Stimulated activated CD8-positive, alpha-beta memory T cell treated with anti-CD3 and anti-CD28 coated beads, Interleukin-7, amount 100 ng/mL, for 48 hours (primary cell): Measurements from ENCODE around the gene KTI12.
"Not testable (repeated sequence)": the region's sequence is repeated elsewhere in the genome, so short reads cannot be mapped to it uniquely, and the experiment has no call there.

Experiments
- DNase-seq, 2 donors: peaks; one replicate each; pipeline ENCODE4 v3.0.0-alpha.2; 2020; ENCODE audit warnings: low read depth in 1 of 2; ENCODE audit errors: extremely low read depth in 1 of 2

Gene KTI12

DNA sequence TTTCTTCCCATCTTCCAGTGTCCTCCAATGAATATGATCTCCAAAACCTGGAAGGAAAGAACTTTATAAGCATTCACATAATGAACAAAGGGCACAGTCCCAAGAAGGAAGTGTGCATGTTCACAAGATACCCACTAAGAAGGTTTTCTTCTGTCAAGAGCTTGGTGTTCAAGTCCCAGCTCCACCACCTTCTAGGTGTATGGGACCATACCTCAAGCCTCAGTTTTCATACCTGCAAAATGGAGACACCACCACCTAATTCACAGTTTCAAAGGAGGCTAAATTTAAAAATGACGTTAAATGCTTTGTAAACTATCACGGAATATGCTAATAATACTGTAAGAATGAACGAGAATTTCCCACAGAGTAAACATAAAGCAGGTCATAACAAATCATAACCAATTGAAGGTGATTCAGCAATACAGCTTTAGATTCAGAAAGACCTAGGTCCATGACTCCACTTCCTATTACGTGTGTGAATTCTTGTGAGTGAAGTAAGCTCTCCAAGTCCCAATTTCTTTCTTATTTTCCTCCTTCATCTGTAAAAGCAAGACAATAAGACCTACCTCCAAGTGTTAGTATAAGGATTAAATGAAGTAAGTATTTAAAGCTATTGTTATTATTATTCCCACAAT, 8.1 kb upstream of the KTI12 start:
- no peak for DNase-seq

DNA sequence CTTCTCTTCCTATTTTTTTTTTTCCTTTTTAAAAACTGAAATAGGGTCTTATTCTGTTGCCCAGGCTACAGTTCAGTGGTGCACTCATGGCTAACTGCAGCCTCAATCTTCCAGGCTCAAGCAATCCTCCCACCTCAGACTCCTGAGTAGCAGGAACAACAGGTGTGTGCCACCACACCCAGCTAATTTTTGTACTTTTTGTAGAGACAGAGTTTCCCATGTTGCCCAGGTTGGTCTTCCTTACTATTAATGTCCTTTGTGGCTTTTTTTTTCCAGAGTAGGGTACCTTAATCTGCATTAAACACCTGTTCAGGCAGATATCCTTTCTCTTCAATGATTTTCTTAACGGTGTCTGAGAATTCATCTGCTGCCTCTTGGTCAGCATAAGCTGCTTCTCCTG, 4.3 kb upstream of the KTI12 start:
- DNase-seq: no peak

GRCh38 chr1:52037402-52037814, 3.8 kb upstream of the KTI12 start:
- DNase-seq: no peak

- no peak for DNase-seq
Measured at GRCh38 chr1:52034050-52034384, 407 bp upstream of the KTI12 start.

DNA sequence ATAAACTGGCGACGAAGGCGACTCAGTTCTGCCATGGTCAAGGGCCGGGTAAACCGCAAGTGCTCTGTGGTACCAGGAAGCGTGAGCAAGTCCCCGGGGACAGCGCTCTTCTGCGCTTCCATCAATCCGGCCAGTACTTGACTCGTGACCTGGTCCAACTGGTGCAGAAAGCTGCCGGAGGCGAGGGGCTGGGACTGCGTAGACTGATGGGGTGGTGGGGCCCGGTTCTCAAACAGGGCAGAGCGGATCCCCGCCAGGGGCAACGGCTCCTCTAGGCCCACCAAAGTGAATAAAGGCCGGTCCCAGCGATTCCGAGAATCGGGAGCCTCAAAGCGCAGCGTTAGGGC, 852 bp downstream of the KTI12 start:
- no peak for DNase-seq

GRCh38 chr1:52032124-52032784, 1.4 kb downstream of the KTI12 start:
- DNase-seq: no peak

GRCh38 chr1:52028839-52029238, 4.8 kb downstream of the KTI12 start:
- not testable (repeated sequence) for DNase-seq

- DNase-seq: no peak
Measured at GRCh38 chr1:52028328-52028727, 5.3 kb downstream of the KTI12 start.

- DNase-seq: no peak
Measured at GRCh38 chr1:52026278-52026677, 7.3 kb downstream of the KTI12 start.

DNA sequence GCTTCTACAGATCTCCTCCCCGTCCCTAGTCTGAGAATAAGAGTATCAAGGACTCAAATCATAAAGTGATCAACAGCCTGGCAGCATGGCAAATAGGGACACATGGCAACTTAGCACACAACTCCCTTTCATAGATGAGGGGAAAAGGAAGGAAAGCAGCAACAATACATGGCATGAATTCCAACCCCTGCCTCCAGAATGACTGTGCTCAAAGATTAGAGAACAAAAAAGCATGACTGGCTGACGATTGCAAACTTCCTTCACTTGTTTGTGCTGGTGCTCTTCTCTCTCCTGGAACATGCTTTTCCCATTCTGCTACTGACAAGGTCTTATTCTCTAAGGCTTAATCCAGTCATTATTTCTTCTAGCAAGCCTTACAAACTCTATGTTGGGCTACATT, 11.5 kb downstream of the KTI12 start:
- no peak for DNase-seq

DNA sequence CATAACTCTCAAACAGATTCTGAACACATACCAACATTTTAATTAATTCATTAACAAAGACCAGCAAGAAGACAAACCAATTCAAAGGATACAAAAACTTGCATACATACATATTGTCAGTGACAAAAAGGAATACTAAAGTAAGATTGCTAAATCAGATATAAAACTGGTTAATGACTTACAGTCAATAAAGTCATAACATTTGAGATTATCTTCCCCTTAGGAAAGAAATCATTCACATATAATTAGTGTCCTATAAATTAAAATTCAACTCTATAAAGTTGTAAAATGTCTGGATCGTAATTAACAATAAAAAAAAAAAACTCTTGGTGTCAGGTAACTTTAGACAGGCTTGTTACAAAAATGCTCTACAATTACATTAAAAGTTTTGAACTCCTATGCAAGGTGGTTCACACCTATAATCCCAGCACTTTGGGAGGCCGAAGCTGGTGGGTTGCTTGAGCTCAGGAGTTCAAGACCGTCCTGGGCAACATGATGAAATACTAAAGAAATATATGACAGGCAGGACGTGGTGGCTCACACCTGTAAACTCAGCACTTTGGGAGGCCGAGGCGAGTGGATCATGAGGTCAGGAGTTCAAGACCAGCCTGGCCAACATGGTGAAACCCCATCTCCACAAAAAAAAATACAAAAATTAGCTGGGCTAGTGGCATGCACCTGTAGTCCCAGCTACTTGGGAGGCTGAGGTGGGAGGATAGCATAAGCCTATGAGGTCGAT, 25.4 kb downstream of the KTI12 start:
- no peak for DNase-seq

DNA sequence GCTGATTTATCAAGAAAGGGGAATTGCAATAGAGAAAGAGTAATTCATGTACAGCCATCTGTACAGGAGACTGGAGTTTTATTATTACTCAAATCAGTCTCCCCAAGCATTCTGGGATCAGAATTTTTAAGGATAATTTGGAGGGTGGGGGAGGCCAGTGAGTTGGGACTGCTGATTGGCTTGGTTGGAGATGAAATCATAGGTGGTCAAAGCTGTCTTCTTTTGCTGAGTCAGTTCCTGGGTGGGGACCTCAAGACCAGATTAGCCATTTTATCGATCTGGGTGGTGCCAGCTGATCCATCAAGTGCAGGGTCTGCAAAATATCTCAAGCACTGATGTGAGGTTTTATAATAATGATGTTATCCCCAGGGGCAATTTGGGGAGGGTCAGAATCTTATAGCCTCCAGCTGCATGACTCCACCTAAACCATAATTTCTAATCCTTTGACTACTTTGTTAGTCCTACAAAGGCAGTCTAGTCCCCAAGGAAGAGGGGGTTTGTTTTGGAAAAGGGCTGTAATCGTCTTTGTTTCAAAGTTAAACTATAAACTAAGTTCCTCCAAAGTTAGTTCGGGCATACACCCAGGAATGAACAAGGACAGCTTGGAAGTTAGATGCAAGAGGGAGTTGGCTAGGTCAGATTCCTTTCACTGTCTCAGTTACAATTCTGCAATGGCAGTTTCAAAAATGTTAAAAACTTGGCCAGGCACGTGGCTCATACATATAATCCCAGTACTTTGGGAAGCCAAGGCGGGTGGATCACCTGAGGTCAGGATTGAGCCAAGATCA, 26.2 kb downstream of the KTI12 start:
- DNase-seq: no peak

DNA sequence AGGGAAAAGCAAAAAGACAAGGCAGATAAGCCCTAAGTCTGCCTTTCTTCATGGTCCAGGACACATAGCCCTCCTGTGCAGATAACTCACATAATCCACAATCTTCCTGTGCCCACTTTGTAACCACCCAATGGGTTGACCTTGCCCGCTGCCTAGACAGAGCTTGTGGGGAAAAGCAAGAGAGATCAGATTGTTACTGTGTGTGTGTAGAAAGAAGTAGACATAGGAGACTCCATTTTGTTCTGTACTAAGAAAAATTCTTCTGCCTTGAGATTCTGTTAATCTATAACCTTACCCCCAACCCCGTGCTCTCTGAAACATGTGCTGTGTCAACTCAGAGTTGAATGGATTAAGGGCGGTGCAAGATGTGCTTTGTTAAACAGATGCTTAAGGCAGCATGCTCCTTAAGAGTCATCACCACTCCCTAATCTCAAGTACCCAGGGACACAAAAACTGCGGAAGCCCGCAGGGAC, 27.5 kb downstream of the KTI12 start:
- DNase-seq: not testable (repeated sequence)

DNA sequence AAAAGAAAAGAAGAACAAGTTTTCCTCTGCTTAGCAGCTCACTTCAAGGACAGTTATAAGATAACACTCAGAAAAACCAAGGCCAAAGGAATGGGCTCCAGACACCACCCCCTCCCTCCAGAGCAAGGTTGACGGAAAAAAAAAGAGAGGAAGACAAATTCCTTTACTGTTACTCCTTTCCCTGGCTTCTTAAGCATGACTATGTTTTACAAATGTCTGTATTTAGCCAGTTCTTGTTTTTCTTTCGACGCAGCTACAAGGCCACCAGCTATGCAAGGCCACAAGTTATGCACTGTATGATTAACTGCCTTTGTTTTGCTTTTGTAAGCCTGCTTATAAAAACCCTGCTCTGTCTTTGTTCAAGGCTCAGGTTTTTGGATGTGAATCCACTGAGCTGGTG, 28.1 kb downstream of the KTI12 start:
- not testable (repeated sequence) for DNase-seq

DNA sequence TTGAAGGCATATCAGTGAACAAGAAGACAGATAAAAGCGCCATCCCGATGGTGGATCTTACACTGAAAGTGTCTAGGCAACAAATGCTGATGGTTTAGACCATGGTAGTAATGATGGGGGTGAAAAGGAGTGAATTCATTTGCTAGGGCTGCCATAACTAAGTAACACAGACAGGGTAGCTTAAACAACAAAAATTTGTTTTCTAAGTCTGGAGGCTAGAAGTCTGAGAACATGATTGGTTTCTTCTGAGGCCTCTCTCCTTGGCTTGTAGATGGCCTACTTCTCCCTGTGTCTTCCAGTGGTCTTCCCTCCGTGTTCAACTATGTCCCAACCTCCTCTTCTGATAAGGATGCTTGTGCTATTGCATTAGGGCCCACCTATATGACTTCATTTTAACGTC, 29.7 kb downstream of the KTI12 start:
- no peak for DNase-seq

DNA sequence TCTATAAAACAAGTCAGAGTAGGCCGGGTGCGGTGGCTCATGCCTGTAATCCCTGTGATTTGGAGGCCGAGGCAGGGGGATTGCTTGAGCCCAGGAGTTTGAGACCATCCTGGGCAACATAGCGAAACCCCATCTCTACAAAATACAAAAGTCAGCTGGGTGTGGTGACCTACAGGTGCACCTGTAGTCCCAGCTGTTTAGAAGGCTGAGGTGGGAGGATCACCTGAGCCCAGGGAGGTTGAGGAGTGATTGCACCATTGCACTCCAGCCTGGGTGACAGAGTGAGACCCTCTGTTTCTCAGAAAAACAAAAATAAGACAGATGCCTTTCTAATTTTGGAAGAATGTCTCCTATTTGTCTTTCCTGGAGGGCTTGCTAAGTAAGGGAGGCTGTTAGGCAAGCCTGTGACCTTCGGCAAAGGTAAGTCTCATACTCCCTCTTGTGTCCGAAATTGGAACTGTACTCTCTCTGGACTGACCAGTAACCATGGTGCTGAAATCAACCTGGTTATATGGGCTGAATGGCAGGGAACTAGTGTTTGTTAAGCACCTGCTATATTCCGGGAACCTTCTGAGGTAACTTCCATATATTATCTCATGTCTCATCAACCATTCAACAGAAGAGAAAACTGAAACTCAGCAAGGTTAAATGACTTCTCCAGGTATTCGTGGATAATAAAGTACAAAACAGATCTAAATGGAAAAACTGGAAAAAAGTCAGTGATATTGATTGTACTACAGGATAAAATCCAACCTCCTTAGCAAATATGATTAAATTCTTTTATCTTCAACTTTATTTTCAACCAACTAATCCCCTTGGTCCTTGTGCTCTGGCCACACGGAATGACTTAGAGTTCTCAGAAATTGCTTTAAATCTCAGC, 31.3 kb downstream of the KTI12 start:
- no peak for DNase-seq

DNA sequence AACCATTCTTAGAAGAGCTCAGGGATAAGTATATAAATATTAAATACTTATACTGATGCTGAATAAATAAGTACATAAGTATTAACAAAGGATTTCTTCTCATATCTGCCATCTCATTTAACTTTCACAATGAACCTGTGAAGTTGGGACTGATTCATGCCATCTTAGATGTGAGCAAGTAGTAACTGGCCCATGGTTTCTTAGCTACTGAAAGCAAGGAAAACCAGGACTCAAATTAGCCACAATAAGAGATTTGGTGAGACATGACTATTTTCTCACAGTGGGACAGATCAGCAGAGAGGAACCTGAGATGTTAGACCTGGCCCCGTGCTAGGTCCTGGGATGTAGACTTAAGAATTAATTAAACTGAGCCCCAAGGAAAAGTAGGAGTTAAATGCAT, 34.9 kb downstream of the KTI12 start:
- DNase-seq: no peak

DNA sequence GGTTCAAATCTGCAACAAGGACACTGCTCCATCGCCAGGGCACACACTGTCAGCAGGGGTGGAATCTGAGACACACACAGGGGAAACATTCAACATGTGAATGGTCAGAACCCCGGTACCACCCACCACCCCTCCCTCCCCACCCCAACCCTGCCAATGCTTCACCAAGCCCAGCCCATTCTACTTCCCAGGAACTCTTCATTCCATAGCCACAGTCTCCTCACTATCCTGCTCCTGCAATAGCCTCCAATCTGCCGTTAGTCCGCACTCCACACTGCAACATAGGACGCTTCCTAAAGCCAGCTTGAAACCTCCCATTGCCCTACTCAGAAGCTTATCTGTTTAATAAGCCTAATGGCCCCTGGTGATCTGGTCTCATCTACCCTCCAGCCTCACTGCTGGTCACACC, 35.6 kb downstream of the KTI12 start:
- DNase-seq: no peak

DNA sequence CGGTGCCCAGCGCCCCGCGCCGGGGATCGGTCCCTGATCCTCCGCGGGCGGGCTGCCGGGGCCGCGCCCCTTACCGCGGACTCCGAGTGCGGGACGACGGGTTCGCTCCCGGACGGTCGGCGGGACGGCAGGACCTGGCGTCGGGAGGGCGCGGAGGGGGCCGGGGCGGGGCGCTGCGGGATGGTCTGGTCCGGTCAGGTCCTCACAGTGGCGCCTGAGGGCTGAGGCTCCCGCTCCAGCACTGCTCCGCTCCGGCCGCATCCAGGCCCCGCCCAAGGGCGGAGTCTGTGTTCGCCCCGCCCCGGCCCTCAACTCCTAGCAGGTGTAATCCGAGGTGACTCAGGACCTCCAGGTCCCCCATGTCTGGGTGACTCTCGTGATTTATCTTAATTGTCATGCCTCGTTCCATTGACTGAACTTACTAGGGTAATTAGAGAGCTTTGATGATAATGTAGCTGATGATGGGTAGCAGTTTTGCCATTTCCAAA, 43.1 kb downstream of the KTI12 start, which contains the start of gene RAB3B:
RAB3B (minus strand) TSS at position 223 of the 488 bp plus-strand sequence. CDS start 13,583 bp downstream, outside the sequence.
- peak; percentile 54 to 62 for DNase-seq
